ENCODE measurements around the gene TJAP1. TPM values are rescaled to one million over a fixed set of nuclear protein-coding genes. Genes with fewer than 3 reads are reported as not detected.
A peak's percentile ranks its signal among the peaks of the same experiment; 100 is the strongest.

TJAP1 gene
- 36.0 and 45.3 TPM in 2 replicates for total RNA-seq

DNA sequence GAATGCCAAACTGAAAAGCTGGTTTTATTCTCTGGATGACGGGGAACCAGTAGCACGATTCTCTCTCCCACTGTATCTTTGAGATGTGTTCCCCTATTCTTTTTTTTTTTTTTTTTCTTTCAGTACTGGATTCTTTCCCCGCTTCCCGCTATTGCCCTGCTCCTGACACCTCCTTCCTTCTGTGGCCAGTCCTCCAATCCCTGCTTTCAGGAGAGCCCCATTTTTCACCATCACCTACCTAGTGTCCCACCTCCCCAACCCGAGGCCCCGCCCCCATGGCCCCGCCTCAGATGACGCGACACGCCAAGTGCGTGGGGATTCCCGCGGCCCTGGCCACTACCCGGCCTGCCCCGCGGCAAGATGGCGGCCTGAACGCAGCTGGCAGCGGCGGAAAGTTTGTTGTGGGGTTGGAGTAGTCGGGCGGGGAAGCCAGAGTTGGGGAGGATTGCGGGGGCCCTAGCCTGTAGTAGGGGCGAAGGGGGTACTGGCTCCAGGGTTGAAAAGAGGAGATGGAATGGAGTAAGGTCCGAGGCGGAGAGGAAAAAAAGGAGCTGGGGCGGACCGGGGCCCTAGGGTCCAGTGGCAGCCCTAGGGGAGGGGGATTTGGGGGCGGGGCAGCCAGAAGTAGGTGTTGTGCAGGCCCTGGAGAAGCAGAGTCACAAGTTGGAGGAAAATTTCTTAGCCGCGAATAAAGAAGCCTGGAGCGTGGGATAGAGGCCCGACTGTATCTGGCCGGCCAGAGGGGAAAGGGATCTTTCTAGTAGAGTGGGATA, at the start of gene TJAP1:
Gene TJAP1, plus strand, starts transcription at position 336 of the 773 bp plus-strand sequence. CDS start 21,432 bp downstream, outside the sequence.
- peak; percentile 100 for ATAC-seq (ENCODE audit: low read depth)
- CTCF ChIA-PET, result interaction anchor here (1.1 to 1.3 kb wide), 3 partner anchors 22 to 28 kb away, joined by 3 to 5 read pairs (median 4); partner anchors contain the start of gene DLK2
- Mint-ChIP-seq H3K4me1 (peaks cover 41% of the 10 kb centered on the region), H3K27ac (peak within 1 kb of the TSS; percentile 94), H3K36me3 (ENCODE audit: low read depth) (peaks cover 13% of the 10 kb centered on the region), H3K9me3 (no peaks in the 10 kb centered on the region), H3K27me3 (no peaks in the 10 kb centered on the region), H3K4me3 (peak within 1 kb of the TSS; percentile 96)
- POLR2A ChIA-PET, result interaction anchor here (0.6 to 2.5 kb wide), 31 partner anchors 9 to 787 kb away, joined by 3 to 15 read pairs (median 4); partner anchors contain the start of genes ABCC10, CNPY3, DLK2 and DNPH1
- TF ChIP-seq CTCF (IDR thresholded peaks at IDR 0.05), result no peak
- peak; percentile 98 for DNase-seq
- intact Hi-C loops (cut with micrococcal nuclease), result loop anchor here (1.0 to 2.0 kb wide), 8 partner anchors 22 to 307 kb away; partner anchors contain the start of genes ABCC10, DLK2, POLH and POLR1C

- H3K27me3 Mint-ChIP-seq, result no peaks in the 10 kb centered on the region
- CTCF ChIA-PET, result interaction anchor here (1.0 to 2.1 kb wide), 5 partner anchors 30 to 198 kb away, joined by 3 to 9 read pairs (median 4); partner anchors contain the start of genes CRIP3 and DNPH1
- intact Hi-C loops (cut with micrococcal nuclease), result no loop called here
- peak overlapping the region; percentile 95 for H3K4me3 Mint-ChIP-seq
- DNase-seq, result no peak
- peak overlapping the region; percentile 95 for H3K27ac Mint-ChIP-seq
- H3K36me3 Mint-ChIP-seq (ENCODE audit: low read depth), result peaks cover 15% of the 10 kb centered on the region
- no peaks in the 10 kb centered on the region for H3K9me3 Mint-ChIP-seq
- POLR2A ChIA-PET, result interaction anchor here (0.6 to 2.6 kb wide), 21 partner anchors 9 to 1694 kb away, joined by 3 to 26 read pairs (median 5); partner anchors contain the start of genes CNPY3, CRIP3, CUL7 and DLK2
- H3K4me1 Mint-ChIP-seq, result peaks cover 20% of the 10 kb centered on the region
- ATAC-seq (ENCODE audit: low read depth), result no peak
- TF ChIP-seq CTCF (IDR thresholded peaks at IDR 0.05), result no peak
Observed at GRCh38 chr6:43428112-43428570, 49.2 kb upstream of the TJAP1 start.

GRCh38 chr6:43428874-43429273, 48.5 kb upstream of the TJAP1 start:
- Mint-ChIP-seq H3K27me3 (no peaks in the 10 kb centered on the region), H3K27ac (no peak overlapping the region), H3K4me3 (peak overlapping the region; percentile 95), H3K4me1 (peaks cover 20% of the 10 kb centered on the region), H3K9me3 (no peaks in the 10 kb centered on the region), H3K36me3 (ENCODE audit: low read depth) (peaks cover 18% of the 10 kb centered on the region)
- ATAC-seq (ENCODE audit: low read depth), result no peak
- ChIA-PET CTCF (interaction anchor here (2.1 kb wide), 1 partner anchor 31 kb away, joined by 4 read pairs; no protein-coding TSS in a partner anchor), POLR2A (interaction anchor here (0.7 to 2.6 kb wide), 7 partner anchors 8 to 500 kb away, joined by 3 to 26 read pairs (median 10); partner anchors contain the start of genes CNPY3, CUL7, POLR1C and TJAP1)
- intact Hi-C loops (cut with micrococcal nuclease), result no loop called here
- TF ChIP-seq CTCF (IDR thresholded peaks at IDR 0.05), result no peak
- DNase-seq, result no peak

DNA sequence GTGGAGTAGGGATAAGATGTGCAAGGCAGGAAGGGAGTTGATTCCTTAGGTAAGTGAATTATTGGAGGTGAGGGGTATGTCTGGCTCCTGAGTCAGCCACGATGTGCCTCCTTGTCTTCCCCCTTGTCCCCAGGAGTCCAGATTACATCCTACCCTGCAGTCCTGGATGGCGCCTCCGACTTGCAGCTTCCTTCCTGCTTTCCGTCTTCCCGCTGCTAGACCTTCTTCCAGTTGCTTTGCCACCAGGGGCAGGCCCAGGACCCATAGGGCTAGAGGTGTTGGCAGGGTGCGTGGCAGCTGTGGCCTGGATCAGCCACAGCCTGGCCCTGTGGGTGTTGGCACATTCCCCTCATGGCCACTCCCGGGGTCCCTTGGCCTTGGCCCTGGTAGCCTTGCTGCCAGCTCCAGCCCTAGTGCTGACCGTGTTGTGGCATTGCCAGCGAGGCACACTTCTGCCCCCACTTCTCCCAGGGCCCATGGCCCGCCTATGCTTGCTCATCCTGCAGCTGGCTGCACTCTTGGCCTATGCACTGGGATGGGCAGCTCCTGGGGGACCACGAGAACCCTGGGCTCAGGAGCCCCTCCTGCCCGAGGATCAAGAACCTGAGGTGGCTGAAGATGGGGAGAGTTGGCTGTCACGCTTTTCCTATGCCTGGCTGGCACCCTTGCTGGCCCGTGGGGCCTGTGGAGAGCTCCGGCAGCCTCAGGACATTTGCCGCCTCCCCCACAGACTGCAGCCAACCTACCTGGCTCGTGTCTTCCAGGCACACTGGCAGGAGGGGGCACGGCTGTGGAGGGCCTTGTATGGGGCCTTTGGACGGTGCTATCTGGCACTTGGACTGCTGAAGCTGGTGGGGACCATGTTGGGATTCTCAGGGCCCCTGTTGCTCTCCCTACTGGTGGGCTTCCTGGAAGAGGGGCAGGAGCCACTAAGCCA, 45.1 kb upstream of the TJAP1 start:
- intact Hi-C loops (cut with micrococcal nuclease), result no loop called here

More for the DNA sequence above, 45.1 kb upstream of the TJAP1 start:
- no peak for TF ChIP-seq CTCF (IDR thresholded peaks at IDR 0.05)
- peaks cover 37% of the 10 kb centered on the region for H3K36me3 Mint-ChIP-seq (ENCODE audit: low read depth)
- no peak for DNase-seq
- H3K9me3 Mint-ChIP-seq, result no peaks in the 10 kb centered on the region
- CTCF ChIA-PET, result no interaction called here
- H3K27me3 Mint-ChIP-seq, result no peaks in the 10 kb centered on the region
- no peak overlapping the region for H3K27ac Mint-ChIP-seq
- ATAC-seq (ENCODE audit: low read depth), result no peak
- H3K4me3 Mint-ChIP-seq, result no peak overlapping the region
- POLR2A ChIA-PET, result no interaction called here
- H3K4me1 Mint-ChIP-seq, result peaks cover 14% of the 10 kb centered on the region

All from activated B cell treated with CpG ODN at 0.5 μM for 24 hours (primary cell).